ENCODE results near the gene CLEC4D. TPM values are rescaled to one million over a fixed set of nuclear protein-coding genes. Genes with fewer than 3 reads are reported as not detected.

The CLEC4D gene
- total RNA-seq = 0.13 TPM in 1 of 3 replicates, not detected in the others

DNA sequence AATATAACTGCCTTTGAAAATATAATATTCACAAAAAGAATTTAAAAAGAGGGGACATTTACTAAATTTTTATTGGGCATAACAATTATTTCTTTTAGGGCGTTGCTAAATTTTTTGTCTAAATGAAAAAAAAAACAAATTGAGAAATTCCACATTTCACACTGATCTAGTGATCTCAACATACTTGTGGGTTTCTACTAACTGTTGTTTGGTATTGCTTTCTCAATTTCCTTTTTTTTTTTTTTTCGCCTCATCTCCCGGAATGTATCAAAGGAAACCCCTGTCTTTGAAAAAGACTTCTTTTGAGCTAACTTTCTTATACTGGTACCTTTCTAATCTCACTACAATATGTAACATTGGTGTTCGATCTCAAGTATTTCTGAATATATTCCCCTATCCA, at the start of gene CLEC4D:
CLEC4D (plus strand) TSS at position 248 of the 400 bp plus-strand sequence. CDS start 230 bp downstream, outside the sequence.
- Mint-ChIP-seq H3K36me3 (no peaks in the 10 kb centered on the region), H3K27me3 (ENCODE audit: low read depth) (peaks cover 4% of the 10 kb centered on the region), H3K9me3 (no peaks in the 10 kb centered on the region), H3K4me1 (no peaks in the 10 kb centered on the region), H3K4me3 (no peak within 1 kb of the TSS), H3K27ac (no peak within 1 kb of the TSS)
- no peak for TF ChIP-seq CTCF (IDR thresholded peaks at IDR 0.05; ENCODE audit: unreplicated experiment)
- DNase-seq (ENCODE audit: low spot score in 2 of 2, unreplicated experiment in 2 of 2) = no peak

DNA sequence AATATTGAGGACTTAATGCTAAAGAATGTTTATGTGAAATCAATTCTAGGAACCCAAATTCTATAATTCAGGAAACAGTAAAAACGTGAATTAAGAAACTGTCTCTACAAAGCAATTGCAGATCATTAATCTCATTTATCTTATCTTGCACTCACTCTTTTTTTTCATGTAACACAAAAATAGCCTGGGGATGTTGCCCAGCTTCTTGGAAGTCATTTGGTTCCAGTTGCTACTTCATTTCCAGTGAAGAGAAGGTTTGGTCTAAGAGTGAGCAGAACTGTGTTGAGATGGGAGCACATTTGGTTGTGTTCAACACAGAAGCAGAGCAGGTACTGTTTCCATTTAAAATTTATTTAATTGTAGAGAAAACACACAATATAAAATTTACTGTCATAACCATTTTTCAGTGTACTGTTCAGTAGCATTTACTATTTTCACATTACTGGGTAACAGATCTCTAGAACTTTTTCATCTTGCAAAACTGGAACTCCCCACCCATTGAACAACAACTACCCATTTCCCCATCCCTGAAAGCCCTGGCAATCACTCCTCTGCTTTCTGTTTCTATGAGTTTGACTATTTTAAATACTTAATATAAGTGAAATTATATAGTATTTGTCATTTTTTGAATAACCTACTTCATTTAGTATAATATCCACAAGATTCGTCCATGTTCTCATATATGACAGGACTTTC, 47.9 kb upstream of the CLEC4D start:
- Mint-ChIP-seq H3K4me1 (peaks cover 14% of the 10 kb centered on the region), H3K27ac (no peak overlapping the region), H3K9me3 (peaks cover 24% of the 10 kb centered on the region), H3K27me3 (ENCODE audit: low read depth) (no peaks in the 10 kb centered on the region), H3K4me3 (no peak overlapping the region), H3K36me3 (peaks cover 6% of the 10 kb centered on the region)
- DNase-seq (ENCODE audit: low spot score in 2 of 2, unreplicated experiment in 2 of 2) = no peak
- TF ChIP-seq CTCF (IDR thresholded peaks at IDR 0.05; ENCODE audit: unreplicated experiment) = no peak

- Mint-ChIP-seq H3K4me1 (peaks cover 14% of the 10 kb centered on the region), H3K36me3 (peaks cover 6% of the 10 kb centered on the region), H3K27me3 (ENCODE audit: low read depth) (no peaks in the 10 kb centered on the region), H3K4me3 (no peak overlapping the region), H3K27ac (no peak overlapping the region), H3K9me3 (peaks cover 24% of the 10 kb centered on the region)
- no peak for TF ChIP-seq CTCF (IDR thresholded peaks at IDR 0.05; ENCODE audit: unreplicated experiment)
- no peak for DNase-seq (ENCODE audit: low spot score in 2 of 2, unreplicated experiment in 2 of 2)
Measured at GRCh38 chr12:8466241-8466640, 47.1 kb upstream of the CLEC4D start.

DNA sequence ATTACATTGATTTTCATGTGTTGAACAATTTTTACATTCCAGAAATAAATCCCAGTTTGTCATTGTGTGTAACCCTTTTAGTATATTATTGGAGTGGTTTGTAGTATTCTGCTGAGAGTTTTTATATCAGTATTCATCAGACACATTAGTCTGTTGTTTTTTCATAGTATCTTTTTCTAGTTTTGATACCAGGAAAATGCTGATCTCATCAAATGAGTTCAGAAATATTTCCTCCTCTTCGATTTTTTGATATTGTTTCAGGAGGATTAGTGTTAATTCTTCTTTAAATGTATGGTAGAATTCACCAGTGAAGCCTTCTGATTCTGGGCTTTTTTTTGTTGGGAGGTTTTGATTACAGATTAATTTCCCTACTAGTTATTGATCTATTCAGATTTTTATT, 42.2 kb upstream of the CLEC4D start:
- no peak for TF ChIP-seq CTCF (IDR thresholded peaks at IDR 0.05; ENCODE audit: unreplicated experiment)
- no peak for DNase-seq (ENCODE audit: low spot score in 2 of 2, unreplicated experiment in 2 of 2)
- no peak overlapping the region for H3K27ac Mint-ChIP-seq
- no peak overlapping the region for H3K4me3 Mint-ChIP-seq
- H3K9me3 Mint-ChIP-seq = peaks cover 24% of the 10 kb centered on the region
- H3K27me3 Mint-ChIP-seq (ENCODE audit: low read depth) = no peaks in the 10 kb centered on the region
- H3K36me3 Mint-ChIP-seq = peaks cover 6% of the 10 kb centered on the region
- H3K4me1 Mint-ChIP-seq = peaks cover 7% of the 10 kb centered on the region

DNA sequence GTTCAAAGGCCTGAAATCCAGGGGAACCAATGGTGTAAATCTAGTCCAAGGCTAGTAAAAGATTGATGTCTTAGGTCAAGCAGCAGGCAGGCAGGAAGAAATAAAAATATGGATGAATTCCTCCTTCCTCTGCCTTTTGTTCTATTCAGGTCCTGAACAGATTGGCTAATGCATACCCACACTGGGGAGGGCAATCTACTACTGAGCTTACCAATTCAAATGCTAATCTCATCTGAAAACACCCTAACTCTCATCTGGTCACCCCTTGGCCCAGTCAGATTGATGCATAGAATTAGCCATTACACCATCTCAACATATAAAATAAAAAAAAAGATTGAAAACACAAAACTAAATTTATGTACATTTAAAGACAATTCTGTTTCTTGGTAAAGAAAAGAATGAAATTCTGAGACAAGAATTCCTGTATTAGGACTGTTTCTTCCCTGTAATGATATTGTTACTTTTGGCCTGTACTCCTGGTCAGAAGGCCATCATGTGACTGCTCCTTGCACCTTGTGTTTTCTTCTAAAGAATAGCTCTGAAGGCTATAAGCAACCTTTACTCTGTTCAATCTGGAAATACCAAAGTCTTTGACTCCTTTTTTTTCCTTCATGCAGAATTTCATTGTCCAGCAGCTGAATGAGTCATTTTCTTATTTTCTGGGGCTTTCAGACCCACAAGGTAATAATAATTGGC, 37.6 kb upstream of the CLEC4D start:
- no peak for TF ChIP-seq CTCF (IDR thresholded peaks at IDR 0.05; ENCODE audit: unreplicated experiment)
- Mint-ChIP-seq H3K4me3 (no peak overlapping the region), H3K9me3 (peaks cover 2% of the 10 kb centered on the region), H3K36me3 (no peaks in the 10 kb centered on the region), H3K4me1 (peaks cover 7% of the 10 kb centered on the region), H3K27ac (no peak overlapping the region), H3K27me3 (ENCODE audit: low read depth) (no peaks in the 10 kb centered on the region)
- no peak for DNase-seq (ENCODE audit: low spot score in 2 of 2, unreplicated experiment in 2 of 2)
